Measurements from ENCODE around the gene CCDC24. TPM values are rescaled to one million over a fixed set of nuclear protein-coding genes. Genes with fewer than 3 reads are reported as not detected.

Gene CCDC24
- total and polyA plus RNA-seq, 10 donors = 3.3 to 25.9 (median 5.6) TPM

DNA sequence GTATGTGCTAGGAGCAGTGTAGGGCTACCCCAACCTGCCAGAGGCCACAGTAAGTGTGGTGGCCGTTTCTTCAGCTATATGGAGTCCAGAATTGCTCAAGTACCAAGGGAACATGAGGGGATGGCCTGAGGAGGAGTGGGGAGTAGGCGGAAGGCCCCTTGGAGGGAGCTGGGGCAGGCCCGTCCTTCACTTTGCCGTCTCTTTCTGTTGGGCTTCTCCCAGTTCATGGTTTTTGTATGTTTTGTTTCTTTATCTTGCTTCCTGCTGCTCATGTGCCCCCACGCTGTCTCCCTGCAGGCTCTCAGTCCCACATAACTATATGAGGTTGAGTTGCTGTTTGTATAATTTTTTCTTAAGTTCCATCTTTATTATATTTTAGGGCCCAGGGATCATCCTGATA, 27.5 kb upstream of the CCDC24 start:
- Histone ChIP-seq H3K4me3 (no peak overlapping the region), H3K27me3 (replicated peaks in 1 of 7) (no peaks in the 10 kb centered on the region), H3K4me1 (no peaks in the 10 kb centered on the region), H3K9me3 (no peaks in the 10 kb centered on the region), H3K36me3 (peaks cover 0 to 87% (median 21%) of the 10 kb centered on the region in 6 donors), H3K27ac (no peak overlapping the region)
- 57 to 87% (median 64%) methylated on average over 5 of the region's 5 CpGs for WGBS, 5 donors
- intact Hi-C loops (cut with DNase I; ENCODE audit: low total_unique reads) = no loop called here
- peak; percentile 36 for DNase-seq
- no peak for TF ChIP-seq POLR2A (IDR thresholded peaks at IDR 0.05)
- TF ChIP-seq POLR2AphosphoS5 (IDR thresholded peaks at IDR 0.05) = no peak
- TF ChIP-seq, protein P1, sequence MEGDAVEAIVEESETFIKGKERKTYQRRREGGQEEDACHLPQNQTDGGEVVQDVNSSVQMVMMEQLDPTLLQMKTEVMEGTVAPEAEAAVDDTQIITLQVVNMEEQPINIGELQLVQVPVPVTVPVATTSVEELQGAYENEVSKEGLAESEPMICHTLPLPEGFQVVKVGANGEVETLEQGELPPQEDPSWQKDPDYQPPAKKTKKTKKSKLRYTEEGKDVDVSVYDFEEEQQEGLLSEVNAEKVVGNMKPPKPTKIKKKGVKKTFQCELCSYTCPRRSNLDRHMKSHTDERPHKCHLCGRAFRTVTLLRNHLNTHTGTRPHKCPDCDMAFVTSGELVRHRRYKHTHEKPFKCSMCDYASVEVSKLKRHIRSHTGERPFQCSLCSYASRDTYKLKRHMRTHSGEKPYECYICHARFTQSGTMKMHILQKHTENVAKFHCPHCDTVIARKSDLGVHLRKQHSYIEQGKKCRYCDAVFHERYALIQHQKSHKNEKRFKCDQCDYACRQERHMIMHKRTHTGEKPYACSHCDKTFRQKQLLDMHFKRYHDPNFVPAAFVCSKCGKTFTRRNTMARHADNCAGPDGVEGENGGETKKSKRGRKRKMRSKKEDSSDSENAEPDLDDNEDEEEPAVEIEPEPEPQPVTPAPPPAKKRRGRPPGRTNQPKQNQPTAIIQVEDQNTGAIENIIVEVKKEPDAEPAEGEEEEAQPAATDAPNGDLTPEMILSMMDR (IDR thresholded peaks at IDR 0.05 in 8 of 11, conservative IDR thresholded peaks at IDR 0.05 in 3 of 11) = no peak

DNA sequence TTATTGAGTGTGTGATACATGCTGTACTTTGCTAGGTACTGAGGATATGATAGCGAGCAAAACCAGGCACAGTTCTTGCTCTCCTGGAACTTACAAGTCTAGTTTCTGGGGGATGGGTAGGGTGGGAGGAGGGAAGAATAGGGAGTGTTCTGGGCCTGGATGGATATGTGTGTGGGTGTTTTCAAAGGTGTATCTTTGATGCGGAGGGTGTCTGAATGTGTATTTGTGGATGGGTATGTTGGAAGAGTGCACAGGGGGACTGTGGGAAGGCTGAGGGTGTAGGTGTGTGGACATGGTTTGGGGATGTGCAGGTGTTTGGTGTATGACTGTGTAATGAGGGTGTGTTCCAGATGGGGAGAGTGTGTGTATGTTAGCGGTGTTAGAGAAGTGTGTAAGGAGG, 26.1 kb upstream of the CCDC24 start:
- no peak for DNase-seq
- Histone ChIP-seq H3K27ac (no peak overlapping the region), H3K4me1 (peaks cover 2 to 13% (median 8%) of the 10 kb centered on the region in 6 donors), H3K9me3 (no peaks in the 10 kb centered on the region), H3K4me3 (no peak overlapping the region), H3K27me3 (replicated peaks in 1 of 7) (no peaks in the 10 kb centered on the region), H3K36me3 (peaks cover 0 to 72% (median 12%) of the 10 kb centered on the region in 6 donors)
- TF ChIP-seq, protein P1 (IDR thresholded peaks at IDR 0.05 in 8 of 11, conservative IDR thresholded peaks at IDR 0.05 in 3 of 11) = no peak
- TF ChIP-seq POLR2AphosphoS5 (IDR thresholded peaks at IDR 0.05) (no peak), POLR2A (IDR thresholded peaks at IDR 0.05) (no peak)
- 87 to 98% (median 91%) methylated on average over 2 to 3 of the region's 3 CpGs for WGBS, 5 donors
- intact Hi-C loops (cut with DNase I; ENCODE audit: low total_unique reads) = no loop called here

DNA sequence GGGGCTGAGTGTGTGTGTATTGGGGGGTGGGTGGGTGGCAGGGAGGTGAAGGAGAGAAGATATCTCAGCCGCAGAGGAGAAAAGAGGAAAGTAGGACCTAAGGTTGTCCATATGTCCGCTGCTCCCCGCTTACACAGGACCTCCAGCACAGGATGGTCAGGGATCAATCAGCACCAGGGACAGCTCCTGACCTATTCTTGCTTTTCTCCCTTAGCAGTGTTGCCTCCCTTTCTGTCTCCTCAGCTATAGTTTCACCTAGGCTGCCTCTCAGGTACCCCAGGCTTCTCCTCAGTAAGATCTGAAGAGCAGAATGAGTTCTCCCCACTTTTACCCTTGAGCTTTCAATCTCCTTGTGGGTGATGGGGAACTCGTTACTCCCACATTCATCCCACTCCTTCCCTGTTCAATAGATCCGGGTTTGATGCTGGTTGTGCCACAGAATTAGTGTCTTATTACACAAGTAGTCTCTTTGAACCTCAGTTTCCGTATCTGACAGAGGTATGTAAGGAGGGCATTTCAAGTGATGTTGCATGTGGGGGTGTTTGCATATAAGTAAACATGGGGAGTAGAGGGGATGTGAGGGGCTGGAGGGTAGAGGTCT, 23.0 kb upstream of the CCDC24 start:
- intact Hi-C loops (cut with DNase I; ENCODE audit: low total_unique reads) = no loop called here
- H3K9me3 ChIP-seq = no peaks in the 10 kb centered on the region
- H3K4me3 ChIP-seq = no peak overlapping the region
- no peak overlapping the region for H3K27ac ChIP-seq
- H3K4me1 ChIP-seq = peaks cover 9 to 30% (median 21%) of the 10 kb centered on the region in 6 donors
- WGBS, 5 donors = 90 to 94% (median 93%) methylated on average over 6 of the region's 6 CpGs
- peaks cover 0 to 66% (median 12%) of the 10 kb centered on the region in 6 donors for H3K36me3 ChIP-seq
- DNase-seq = no peak
- TF ChIP-seq POLR2A (IDR thresholded peaks at IDR 0.05) (no peak), POLR2AphosphoS5 (IDR thresholded peaks at IDR 0.05) (no peak)
- TF ChIP-seq, protein P1 (IDR thresholded peaks at IDR 0.05 in 8 of 11, conservative IDR thresholded peaks at IDR 0.05 in 3 of 11) = no peak
- no peaks in the 10 kb centered on the region for H3K27me3 ChIP-seq (replicated peaks in 1 of 7)

DNA sequence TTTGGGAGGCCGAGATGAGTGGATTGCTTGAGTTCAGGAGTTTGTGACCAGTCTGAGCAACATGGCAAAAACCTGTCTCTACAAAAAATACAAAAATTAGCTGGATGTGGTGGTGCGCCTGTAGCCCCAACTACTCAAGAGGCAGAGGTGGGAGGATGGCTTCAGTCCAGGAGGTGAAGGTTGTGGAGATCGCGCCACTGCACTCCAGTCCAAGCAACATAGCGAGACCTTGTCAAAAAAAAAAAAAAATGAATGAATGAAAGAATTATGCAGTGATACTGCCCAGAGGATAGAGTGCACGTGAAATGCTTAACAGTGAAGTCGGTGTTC, 22.0 kb upstream of the CCDC24 start:
- no peaks in the 10 kb centered on the region for H3K9me3 ChIP-seq
- TF ChIP-seq POLR2AphosphoS5 (IDR thresholded peaks at IDR 0.05) (no peak), POLR2A (IDR thresholded peaks at IDR 0.05) (no peak)
- TF ChIP-seq, protein P1 (IDR thresholded peaks at IDR 0.05 in 8 of 11, conservative IDR thresholded peaks at IDR 0.05 in 3 of 11) = no peak
- H3K4me3 ChIP-seq = peak overlapping the region in 7 of 8 donors; percentile 78 to 97 (median 95)
- no peaks in the 10 kb centered on the region for H3K27me3 ChIP-seq (replicated peaks in 1 of 7)
- 54 to 67% (median 62%) methylated on average over 7 of the region's 7 CpGs for WGBS, 5 donors
- H3K36me3 ChIP-seq = peaks cover 0 to 57% (median 12%) of the 10 kb centered on the region in 6 donors
- no peak for DNase-seq
- intact Hi-C loops (cut with DNase I; ENCODE audit: low total_unique reads) = no loop called here
- peak overlapping the region in 1 of 8 donors; percentile 77 for H3K27ac ChIP-seq
- H3K4me1 ChIP-seq = peaks cover 15 to 40% (median 28%) of the 10 kb centered on the region in 6 donors
